ENCODE measurements around the gene STAT5B. TPM values are rescaled to one million over a fixed set of nuclear protein-coding genes. Genes with fewer than 3 reads are reported as not detected.
A peak's percentile ranks its signal among the peaks of the same experiment; 100 is the strongest.

STAT5B gene
- total RNA-seq, 1 donor from 2014 or later: 23.1 TPM

DNA sequence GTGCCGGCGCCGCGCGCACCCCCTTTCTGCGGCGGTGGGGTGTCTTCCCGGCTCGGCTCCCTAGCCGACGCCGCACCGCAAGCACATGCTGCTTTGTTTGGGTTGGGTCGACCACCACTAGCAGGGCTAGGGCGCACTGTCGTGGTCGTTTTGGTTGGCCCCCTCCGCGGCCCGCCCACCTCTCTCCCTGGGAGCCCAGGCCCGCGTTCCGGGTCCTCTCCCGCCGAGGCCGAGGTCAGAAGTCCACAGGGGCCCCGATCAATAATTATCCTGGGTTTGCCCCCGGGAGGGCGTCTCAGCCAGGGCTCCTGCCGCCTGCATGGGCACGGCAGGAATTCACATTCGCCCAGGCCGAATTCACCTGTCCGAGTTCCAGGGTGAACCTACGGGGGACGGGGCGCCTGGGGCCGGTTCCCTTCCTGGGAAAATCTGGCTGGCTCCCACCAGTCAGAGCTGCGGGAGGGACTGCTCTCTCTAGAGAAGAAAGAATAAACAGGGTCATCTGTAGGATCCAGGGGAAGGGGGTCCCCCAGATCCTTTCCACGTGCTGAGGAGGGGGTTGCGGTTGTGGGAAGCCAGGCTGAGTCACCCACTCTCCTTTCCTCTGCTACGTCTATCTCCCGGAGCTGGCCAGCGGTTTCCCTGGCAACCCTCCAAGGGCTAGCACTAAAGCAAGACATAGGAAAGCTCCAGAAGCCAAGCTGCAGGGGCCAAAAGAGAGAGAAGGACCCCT is 584 bp upstream of the STAT5B start:
- Mint-ChIP-seq H3K4me1 (ENCODE audit: low read depth, unreplicated experiment) (peaks cover 16% of the 10 kb centered on the region), H3K9me3 (ENCODE audit: unreplicated experiment) (no peaks in the 10 kb centered on the region), H3K27me3 (ENCODE audit: low read depth, unreplicated experiment) (peaks cover 13% of the 10 kb centered on the region), H3K36me3 (ENCODE audit: low read depth, unreplicated experiment) (no peaks in the 10 kb centered on the region), H3K4me3 (ENCODE audit: unreplicated experiment) (peak overlapping the region; percentile 83), H3K27ac (ENCODE audit: unreplicated experiment) (peak overlapping the region; percentile 58)
- peaks cover 16% of the 10 kb centered on the region for H3K4me1 ChIP-seq (ENCODE audit: insufficient read depth, low read length)
- peak overlapping the region; percentile 76 for H3K4me3 ChIP-seq (ENCODE audit: insufficient read depth, low read depth, low read length)
- peak overlapping the region; percentile 75 for H3K27ac ChIP-seq (ENCODE audit: low read depth, low read length)
- H3K27me3 ChIP-seq (ENCODE audit: insufficient read depth, low read length): no peaks in the 10 kb centered on the region
- H3K36me3 ChIP-seq (ENCODE audit: insufficient read depth, low read length): no peaks in the 10 kb centered on the region
- no peak for FAIRE-seq
- no peaks in the 10 kb centered on the region for H3K9me3 ChIP-seq (ENCODE audit: insufficient read depth, low read depth, low read length)
- H3K9ac ChIP-seq (ENCODE audit: low read length): peak overlapping the region; percentile 85
- peaks cover 41% of the 10 kb centered on the region for H3K79me2 ChIP-seq (ENCODE audit: insufficient read depth, low read length)
- peaks cover 38% of the 10 kb centered on the region for H4K20me1 ChIP-seq (ENCODE audit: insufficient read depth, low read length)
- peak overlapping the region; percentile 99 for H3K4me2 ChIP-seq (ENCODE audit: low read length)
- DNase-seq (ENCODE audit: low read depth): peak; percentile 77
- H2AFZ ChIP-seq (ENCODE audit: low read depth, low read length): peak overlapping the region; percentile 86
- TF ChIP-seq, protein P1, sequence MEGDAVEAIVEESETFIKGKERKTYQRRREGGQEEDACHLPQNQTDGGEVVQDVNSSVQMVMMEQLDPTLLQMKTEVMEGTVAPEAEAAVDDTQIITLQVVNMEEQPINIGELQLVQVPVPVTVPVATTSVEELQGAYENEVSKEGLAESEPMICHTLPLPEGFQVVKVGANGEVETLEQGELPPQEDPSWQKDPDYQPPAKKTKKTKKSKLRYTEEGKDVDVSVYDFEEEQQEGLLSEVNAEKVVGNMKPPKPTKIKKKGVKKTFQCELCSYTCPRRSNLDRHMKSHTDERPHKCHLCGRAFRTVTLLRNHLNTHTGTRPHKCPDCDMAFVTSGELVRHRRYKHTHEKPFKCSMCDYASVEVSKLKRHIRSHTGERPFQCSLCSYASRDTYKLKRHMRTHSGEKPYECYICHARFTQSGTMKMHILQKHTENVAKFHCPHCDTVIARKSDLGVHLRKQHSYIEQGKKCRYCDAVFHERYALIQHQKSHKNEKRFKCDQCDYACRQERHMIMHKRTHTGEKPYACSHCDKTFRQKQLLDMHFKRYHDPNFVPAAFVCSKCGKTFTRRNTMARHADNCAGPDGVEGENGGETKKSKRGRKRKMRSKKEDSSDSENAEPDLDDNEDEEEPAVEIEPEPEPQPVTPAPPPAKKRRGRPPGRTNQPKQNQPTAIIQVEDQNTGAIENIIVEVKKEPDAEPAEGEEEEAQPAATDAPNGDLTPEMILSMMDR (IDR thresholded peaks at IDR 0.05; ENCODE audit: insufficient read depth, low read depth, low read length): no peak
- no peak for TF ChIP-seq EZH2 (IDR thresholded peaks at IDR 0.05; ENCODE audit: insufficient read depth, low read length)

DNA sequence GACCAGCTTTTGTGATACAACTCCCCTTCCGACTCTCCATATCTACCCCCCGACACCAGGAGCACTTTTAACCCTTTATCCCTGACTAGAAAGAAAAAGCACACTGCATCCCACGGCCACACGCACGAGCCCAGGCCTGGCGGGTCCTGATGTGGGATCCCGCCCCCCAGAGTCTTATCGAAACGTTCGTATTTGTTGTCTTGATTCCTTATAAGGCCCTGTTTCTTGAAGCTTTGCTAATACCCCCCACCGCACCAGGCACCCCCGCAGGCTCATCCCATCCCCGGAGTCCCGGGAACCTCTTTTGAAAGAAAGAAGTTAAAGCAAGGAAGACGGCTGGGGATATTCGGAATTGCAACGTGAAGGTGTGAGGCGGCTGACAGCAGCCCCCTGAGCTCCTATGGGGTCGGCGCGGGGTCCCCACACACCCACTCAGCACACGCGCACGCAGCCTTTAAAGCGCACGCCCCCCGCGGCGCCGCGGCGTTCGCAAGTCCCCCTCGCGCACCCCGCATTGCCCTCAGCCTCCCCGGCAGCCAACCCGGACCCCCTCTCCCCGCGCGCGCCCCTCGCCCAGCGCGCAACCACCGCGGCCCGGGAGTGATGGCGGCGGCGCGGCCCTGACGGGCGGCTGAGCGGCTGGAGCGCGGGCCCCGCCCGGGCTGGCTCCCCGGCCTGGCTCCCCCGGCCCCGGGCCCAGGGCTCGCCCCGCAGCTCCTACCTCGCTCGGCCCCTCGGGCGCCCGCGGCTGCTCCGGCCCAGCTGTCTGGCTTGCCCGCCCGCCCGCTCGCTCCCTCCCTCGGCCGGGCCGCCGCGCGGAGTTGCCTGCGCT is 448 bp downstream of the STAT5B start:
- Mint-ChIP-seq H3K36me3 (ENCODE audit: low read depth, unreplicated experiment) (no peaks in the 10 kb centered on the region), H3K27me3 (ENCODE audit: low read depth, unreplicated experiment) (peaks cover 7% of the 10 kb centered on the region), H3K9me3 (ENCODE audit: unreplicated experiment) (no peaks in the 10 kb centered on the region), H3K27ac (ENCODE audit: unreplicated experiment) (peak overlapping the region; percentile 88), H3K4me1 (ENCODE audit: low read depth, unreplicated experiment) (peaks cover 16% of the 10 kb centered on the region), H3K4me3 (ENCODE audit: unreplicated experiment) (peak overlapping the region; percentile 94)
- peak overlapping the region; percentile 67 for H2AFZ ChIP-seq (ENCODE audit: low read depth, low read length)
- DNase-seq (ENCODE audit: low read depth): peak; percentile 38
- no peak for TF ChIP-seq EZH2 (IDR thresholded peaks at IDR 0.05; ENCODE audit: insufficient read depth, low read length)
- TF ChIP-seq, protein P1 (IDR thresholded peaks at IDR 0.05; ENCODE audit: insufficient read depth, low read depth, low read length): no peak
- H3K4me2 ChIP-seq (ENCODE audit: low read length): peak overlapping the region; percentile 99
- no peaks in the 10 kb centered on the region for H3K36me3 ChIP-seq (ENCODE audit: insufficient read depth, low read length)
- peak overlapping the region; percentile 85 for H3K9ac ChIP-seq (ENCODE audit: low read length)
- H3K4me3 ChIP-seq (ENCODE audit: insufficient read depth, low read depth, low read length): peak overlapping the region; percentile 76
- peaks cover 16% of the 10 kb centered on the region for H3K4me1 ChIP-seq (ENCODE audit: insufficient read depth, low read length)
- FAIRE-seq: no peak
- H3K9me3 ChIP-seq (ENCODE audit: insufficient read depth, low read depth, low read length): no peaks in the 10 kb centered on the region
- peak overlapping the region; percentile 75 for H3K27ac ChIP-seq (ENCODE audit: low read depth, low read length)
- H3K27me3 ChIP-seq (ENCODE audit: insufficient read depth, low read length): no peaks in the 10 kb centered on the region
- peaks cover 52% of the 10 kb centered on the region for H3K79me2 ChIP-seq (ENCODE audit: insufficient read depth, low read length)
- H4K20me1 ChIP-seq (ENCODE audit: insufficient read depth, low read length): peaks cover 47% of the 10 kb centered on the region

All from astrocyte (in vitro differentiated cells and primary cell).